ENCODE data around the gene NME7.

The NME7 gene

GRCh38 chr1:169321539-169321938, 46.1 kb downstream of the NME7 start:
- DNase-seq (ENCODE audit: low read depth): no peak
- H3K4me3 ChIP-seq (ENCODE audit: low read depth, low read length): no peak overlapping the region
- in situ Hi-C loops (cut with HindIII; ENCODE audit: low sequenced_read_pairs): no loop called here
- no peak for TF ChIP-seq CTCF (IDR thresholded peaks at IDR 0.05; ENCODE audit: low read depth, low read length, missing control alignments)

- no peak for TF ChIP-seq CTCF (IDR thresholded peaks at IDR 0.05; ENCODE audit: low read depth, low read length, missing control alignments)
- in situ Hi-C loops (cut with HindIII; ENCODE audit: low sequenced_read_pairs): no loop called here
Measured at GRCh38 chr1:169318536-169319244, 48.9 kb downstream of the NME7 start.

GRCh38 chr1:169316556-169316955, 51.0 kb downstream of the NME7 start:
- H3K4me3 ChIP-seq (ENCODE audit: low read depth, low read length): no peak overlapping the region
- in situ Hi-C loops (cut with HindIII; ENCODE audit: low sequenced_read_pairs): no loop called here
- DNase-seq (ENCODE audit: low read depth): no peak
- TF ChIP-seq CTCF (IDR thresholded peaks at IDR 0.05; ENCODE audit: low read depth, low read length, missing control alignments): no peak

More at GRCh38 chr1:169318536-169319244, 48.9 kb downstream of the NME7 start:
- DNase-seq (ENCODE audit: low read depth): no peak
- no peak overlapping the region for H3K4me3 ChIP-seq (ENCODE audit: low read depth, low read length)

- no peak for TF ChIP-seq CTCF (IDR thresholded peaks at IDR 0.05; ENCODE audit: low read depth, low read length, missing control alignments)
- H3K4me3 ChIP-seq (ENCODE audit: low read depth, low read length): no peak overlapping the region
- peak; percentile 87 for DNase-seq (ENCODE audit: low read depth)
- in situ Hi-C loops (cut with HindIII; ENCODE audit: low sequenced_read_pairs): no loop called here
Measured at GRCh38 chr1:169312084-169312954, 55.3 kb downstream of the NME7 start.

GRCh38 chr1:169309178-169310166, 58.1 kb downstream of the NME7 start:
- no peak overlapping the region for H3K4me3 ChIP-seq (ENCODE audit: low read depth, low read length)
- TF ChIP-seq CTCF (IDR thresholded peaks at IDR 0.05; ENCODE audit: low read depth, low read length, missing control alignments): no peak
- in situ Hi-C loops (cut with HindIII; ENCODE audit: low sequenced_read_pairs): no loop called here
- no peak for DNase-seq (ENCODE audit: low read depth)

All from astrocyte of the cerebellum (primary cell).